Measurements from ENCODE around the gene TRIM71.

Gene TRIM71

DNA sequence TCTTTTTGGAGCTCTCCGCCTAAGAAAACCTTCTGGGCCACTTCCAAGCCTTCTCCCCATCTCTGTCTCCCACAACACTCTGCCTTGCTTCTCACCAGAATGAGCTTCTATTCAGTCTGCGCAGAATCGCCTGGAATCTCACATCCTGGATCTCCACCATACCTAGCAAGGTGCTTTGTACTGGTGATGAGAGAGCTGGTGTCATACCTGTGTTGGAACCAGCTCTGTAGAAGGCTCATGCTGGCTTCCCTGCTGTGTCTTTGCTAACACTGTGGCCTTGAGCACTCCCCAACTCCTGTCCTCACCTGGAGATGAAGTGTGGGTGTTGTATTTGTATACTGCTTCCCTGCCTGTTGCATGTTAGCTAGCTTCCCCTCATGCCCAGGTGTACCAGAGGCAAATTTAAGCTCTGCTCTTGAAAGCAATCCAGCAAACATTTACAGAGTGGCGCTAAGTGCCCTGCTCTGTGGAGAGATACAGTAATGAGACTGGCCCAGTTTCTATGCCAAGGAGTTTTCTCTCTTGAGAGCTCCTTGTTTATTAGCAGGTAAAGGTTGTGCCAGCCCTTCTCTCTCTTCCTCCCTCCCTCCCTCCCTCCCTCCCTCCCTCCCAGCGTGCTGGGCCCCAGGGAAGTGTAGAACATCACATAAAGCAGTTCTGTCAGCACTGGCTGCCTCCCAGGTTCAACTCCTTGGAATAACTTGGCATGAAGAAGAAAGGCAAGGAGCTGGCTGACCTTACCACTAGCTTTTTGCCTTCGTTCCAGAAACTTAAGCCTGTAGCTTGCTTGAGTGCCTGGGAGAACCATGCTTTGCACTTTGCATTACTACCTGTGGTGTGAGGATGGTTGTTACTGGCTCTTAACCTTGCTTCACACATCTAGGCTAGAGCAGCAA, 54.9 kb downstream of the TRIM71 start:
- DNase-seq (ENCODE audit: insufficient read length, low spot score) (no peak), FAIRE-seq (no peak)
- TF ChIP-seq POLR2A (IDR thresholded peaks at IDR 0.05; ENCODE audit: low read depth, low read length) = no peak

DNA sequence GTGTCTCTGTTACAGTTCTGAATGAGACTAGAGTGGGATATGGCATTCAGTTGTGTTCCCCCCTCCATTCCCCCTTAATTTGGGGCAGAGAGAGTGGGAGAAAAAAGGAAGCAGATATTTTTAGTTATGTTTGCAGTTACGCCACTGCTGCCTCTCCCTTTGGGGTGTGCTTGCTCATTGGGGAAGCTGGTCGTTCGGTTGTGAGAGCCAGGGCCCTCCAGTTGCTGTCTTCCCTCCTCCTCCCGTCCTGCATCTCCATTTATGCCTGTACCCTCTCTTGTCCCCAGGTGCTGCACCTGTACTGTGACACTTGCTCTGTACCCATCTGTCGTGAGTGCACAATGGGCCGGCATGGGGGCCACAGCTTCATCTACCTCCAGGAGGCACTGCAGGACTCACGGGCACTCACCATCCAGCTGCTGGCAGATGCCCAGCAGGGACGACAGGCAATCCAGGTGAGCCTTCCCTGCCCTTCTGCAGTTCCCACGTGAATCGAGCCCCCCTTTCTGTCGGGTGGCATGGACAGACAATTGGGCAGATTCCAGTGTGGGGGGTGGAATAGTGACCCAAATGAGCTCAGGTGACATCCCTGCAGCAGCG, 55.8 kb downstream of the TRIM71 start:
- FAIRE-seq = no peak
- DNase-seq (ENCODE audit: insufficient read length, low spot score) = no peak
- TF ChIP-seq POLR2A (IDR thresholded peaks at IDR 0.05; ENCODE audit: low read depth, low read length) = no peak

GRCh38 chr3:32876920-32877319, 59.1 kb downstream of the TRIM71 start:
- FAIRE-seq (no peak), DNase-seq (ENCODE audit: insufficient read length, low spot score) (no peak)
- TF ChIP-seq POLR2A (IDR thresholded peaks at IDR 0.05; ENCODE audit: low read depth, low read length) = no peak

- FAIRE-seq (no peak), DNase-seq (ENCODE audit: insufficient read length, low spot score) (no peak)
- no peak for TF ChIP-seq POLR2A (IDR thresholded peaks at IDR 0.05; ENCODE audit: low read depth, low read length)
Observed at GRCh38 chr3:32877598-32877997, 59.8 kb downstream of the TRIM71 start.

DNA sequence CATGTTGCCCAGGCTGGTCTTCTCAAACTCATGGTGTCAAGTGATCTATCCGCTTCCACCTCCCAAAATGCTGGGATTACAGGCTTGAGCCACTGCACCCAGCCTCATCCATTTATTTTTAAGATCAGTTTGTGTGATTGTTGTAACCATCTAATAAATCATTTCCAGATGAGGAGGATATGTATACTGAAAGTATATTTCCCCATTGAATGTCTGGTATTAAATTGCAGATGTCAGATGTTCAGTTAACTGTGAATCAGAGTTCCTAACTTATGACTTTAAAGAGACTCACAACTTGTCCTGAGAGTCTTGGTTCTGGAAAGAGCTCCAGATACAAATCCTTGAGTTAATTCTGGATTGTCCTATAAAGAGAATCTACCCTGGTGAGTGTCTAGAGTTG, 62.4 kb downstream of the TRIM71 start:
- DNase-seq (ENCODE audit: insufficient read length, low spot score) (no peak), FAIRE-seq (no peak)
- TF ChIP-seq POLR2A (IDR thresholded peaks at IDR 0.05; ENCODE audit: low read depth, low read length) = no peak

DNA sequence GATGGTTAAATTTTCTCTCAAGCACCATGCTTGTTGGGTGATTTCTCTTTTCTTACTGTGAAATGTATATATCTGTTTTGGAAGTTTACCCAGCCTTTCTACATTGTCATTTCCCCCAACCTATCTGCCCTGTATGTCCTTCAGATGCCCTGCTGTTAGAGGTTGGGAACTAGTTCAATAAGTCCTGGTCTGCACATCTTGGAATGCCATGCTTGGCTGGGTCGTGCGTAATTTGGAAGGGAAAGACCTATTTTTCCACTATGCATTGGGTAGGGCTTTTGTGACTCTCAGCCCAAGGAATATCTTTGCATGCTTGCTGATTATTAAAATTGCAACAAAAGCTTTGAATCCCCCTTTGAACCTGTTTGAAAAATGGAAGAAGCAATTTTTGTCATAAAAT, 63.8 kb downstream of the TRIM71 start:
- no peak for TF ChIP-seq POLR2A (IDR thresholded peaks at IDR 0.05; ENCODE audit: low read depth, low read length)
- DNase-seq (ENCODE audit: insufficient read length, low spot score) (no peak), FAIRE-seq (no peak)

DNA sequence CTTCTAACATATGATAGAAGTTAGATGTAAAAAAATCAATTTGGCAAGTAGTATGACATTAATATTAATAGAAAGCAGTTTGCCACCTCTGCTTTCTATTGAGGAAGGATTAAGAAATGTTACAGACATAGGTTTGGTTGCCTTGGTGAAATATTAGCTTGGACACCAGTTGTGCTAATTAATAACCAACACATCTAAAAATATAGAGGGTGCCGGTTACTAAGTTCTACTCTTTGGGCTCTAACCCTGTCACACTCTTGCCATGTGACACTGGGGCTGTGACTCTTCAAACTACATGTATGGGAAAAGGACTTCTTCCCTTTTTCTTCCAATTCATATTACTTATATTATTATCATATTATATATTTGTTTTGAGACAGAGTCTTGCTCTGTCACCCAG, 64.4 kb downstream of the TRIM71 start:
- no peak for FAIRE-seq
- no peak for TF ChIP-seq POLR2A (IDR thresholded peaks at IDR 0.05; ENCODE audit: low read depth, low read length)
- DNase-seq (ENCODE audit: insufficient read length, low spot score) = no peak

- FAIRE-seq (no peak), DNase-seq (ENCODE audit: insufficient read length, low spot score) (no peak)
- no peak for TF ChIP-seq POLR2A (IDR thresholded peaks at IDR 0.05; ENCODE audit: low read depth, low read length)
Observed at GRCh38 chr3:32882603-32883025, 64.8 kb downstream of the TRIM71 start.

- DNase-seq (ENCODE audit: insufficient read length, low spot score) (no peak), FAIRE-seq (no peak)
- TF ChIP-seq POLR2A (IDR thresholded peaks at IDR 0.05; ENCODE audit: low read depth, low read length) = no peak
Observed at GRCh38 chr3:32883817-32884216, 66.0 kb downstream of the TRIM71 start.

DNA sequence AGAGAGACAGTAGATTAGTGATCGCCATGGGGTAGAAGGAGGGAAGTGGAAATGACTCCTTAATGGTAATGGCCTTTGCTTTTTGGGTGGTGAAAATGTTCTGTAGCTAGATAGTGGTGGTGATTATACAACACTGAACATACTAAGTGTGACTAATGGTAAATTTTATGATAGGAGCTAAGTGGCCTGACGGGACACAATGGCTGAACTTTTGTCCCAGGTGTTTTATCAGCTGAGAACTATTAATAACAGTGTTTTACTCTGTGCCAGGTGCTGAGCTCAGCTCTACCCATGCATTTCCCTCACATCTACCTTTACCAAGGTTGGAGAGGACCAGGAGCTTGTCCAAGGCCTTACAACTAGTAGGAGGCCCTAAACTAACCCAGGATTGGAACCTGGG, 66.8 kb downstream of the TRIM71 start:
- no peak for TF ChIP-seq POLR2A (IDR thresholded peaks at IDR 0.05; ENCODE audit: low read depth, low read length)
- no peak for DNase-seq (ENCODE audit: insufficient read length, low spot score)
- FAIRE-seq = no peak

DNA sequence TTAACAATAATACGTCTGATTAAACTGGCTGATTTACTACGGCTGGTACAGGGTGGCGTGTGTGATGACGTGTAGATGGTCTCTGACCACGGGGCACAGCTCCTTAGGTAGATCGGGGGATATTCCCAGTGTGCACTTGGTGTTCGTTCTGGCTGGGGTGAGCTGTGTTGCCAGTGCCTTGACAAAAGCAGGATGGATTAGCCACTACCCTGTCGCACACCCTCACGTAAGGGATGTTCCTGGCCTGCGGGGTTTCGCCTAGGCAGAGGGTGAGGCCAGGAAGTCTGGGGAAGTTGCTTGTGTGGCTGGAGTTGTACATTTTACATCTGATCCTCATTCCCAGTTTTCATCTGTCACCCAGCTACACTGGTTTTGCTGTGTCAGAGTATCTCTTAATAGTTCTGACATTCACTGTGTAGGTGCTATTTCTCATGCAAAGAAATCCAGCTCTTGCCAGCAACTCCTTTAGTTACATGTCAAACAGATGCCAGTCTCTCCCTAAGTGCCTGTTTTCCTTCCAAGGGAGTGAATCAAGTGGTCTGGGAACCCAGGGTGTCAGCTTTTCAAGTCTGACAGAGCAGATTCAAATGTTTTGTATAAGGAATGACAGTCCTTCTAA, 67.6 kb downstream of the TRIM71 start:
- no peak for FAIRE-seq
- TF ChIP-seq POLR2A (IDR thresholded peaks at IDR 0.05; ENCODE audit: low read depth, low read length) = no peak
- no peak for DNase-seq (ENCODE audit: insufficient read length, low spot score)

DNA sequence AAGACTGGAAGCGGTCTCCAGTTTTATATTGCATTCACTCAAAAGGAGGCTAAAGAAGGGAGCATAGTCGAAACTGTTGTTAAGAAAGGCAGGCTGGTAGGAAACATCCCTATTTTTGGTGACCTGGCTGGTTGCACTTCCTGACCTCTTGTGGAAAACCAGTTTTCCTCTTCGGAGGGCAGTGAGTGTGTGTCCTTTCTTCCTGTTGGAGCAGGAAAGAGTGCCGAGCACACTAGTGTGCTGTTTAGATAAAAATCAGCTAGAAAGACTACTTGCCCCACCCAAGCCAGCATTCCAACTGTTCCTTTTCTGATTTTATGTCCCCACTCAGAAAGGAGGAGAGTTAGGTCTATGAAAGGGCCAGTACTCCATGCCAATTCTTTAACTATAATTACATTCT, 68.5 kb downstream of the TRIM71 start:
- no peak for DNase-seq (ENCODE audit: insufficient read length, low spot score)
- no peak for TF ChIP-seq POLR2A (IDR thresholded peaks at IDR 0.05; ENCODE audit: low read depth, low read length)
- no peak for FAIRE-seq

DNA sequence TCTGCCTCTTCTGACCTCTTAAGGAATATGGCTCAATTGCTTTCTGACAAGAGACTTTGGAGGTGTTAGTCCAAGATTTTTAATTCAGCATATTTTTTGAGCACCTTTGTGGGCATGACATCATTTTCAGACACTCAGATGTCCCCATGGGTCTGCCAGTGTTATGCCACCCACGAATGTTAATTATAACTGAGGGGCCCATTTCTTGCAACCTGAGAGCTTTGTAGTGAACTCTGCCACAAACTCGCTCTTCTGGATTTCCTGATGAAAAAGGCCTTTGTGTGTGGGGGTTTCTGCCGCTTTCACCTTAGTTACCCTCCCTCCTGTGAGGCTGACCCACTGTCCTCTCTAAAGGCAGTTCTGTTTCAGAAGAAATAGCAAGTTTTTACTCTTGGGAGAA, 69.1 kb downstream of the TRIM71 start:
- no peak for FAIRE-seq
- TF ChIP-seq POLR2A (IDR thresholded peaks at IDR 0.05; ENCODE audit: low read depth, low read length) = no peak
- no peak for DNase-seq (ENCODE audit: insufficient read length, low spot score)

- TF ChIP-seq POLR2A (IDR thresholded peaks at IDR 0.05; ENCODE audit: low read depth, low read length) = no peak
- FAIRE-seq (no peak), DNase-seq (ENCODE audit: insufficient read length, low spot score) (no peak)
Observed at GRCh38 chr3:32888739-32889138, 70.9 kb downstream of the TRIM71 start.

All from H54 (cell line).